Gastrocnemius medialis (tissue), 4 donors: ENCODE measurements around the gene C4orf50. TPM values are rescaled to one million over a fixed set of nuclear protein-coding genes. Genes with fewer than 3 reads are reported as not detected.

Experiments used
- ATAC-seq, 2 donors: fragments of 150-250 bp; one replicate each; pipeline ENCODE4 v1.9.1; 2016
- DNase-seq, 2 donors: peaks; one replicate each; pipeline ENCODE4 v3.0.0-alpha.2; 2019
- H3K27ac ChIP-seq, 4 donors: fragments of 200-600 bp; sonication (generic); 1 replicate in 1 of 4; 2 replicates in 3 of 4; pipeline ENCODE4 v1.5.1; 2016 to 2018; ENCODE audit warnings: mild to moderate bottlenecking in 2 of 4, moderate library complexity in 1 of 4
- H3K27me3 ChIP-seq, 3 donors: fragments of 200-600 bp; sonication (generic) in 2 of 3; 1 replicate in 1 of 3; 2 replicates in 2 of 3; pipeline versions ENCODE4 v1.5.1 to v1.6.0; 2016 to 2019; ENCODE audit warnings: mild to moderate bottlenecking in 1 of 3, moderate library complexity in 1 of 3
- H3K36me3 ChIP-seq, 2 donors: fragments of 200-600 bp; sonication (generic) in 1 of 2; one replicate each; pipeline ENCODE4 v1.5.1; 2017 to 2018
- H3K4me1 ChIP-seq, 2 donors: fragments of 200-600 bp; sonication (generic) in 1 of 2; one replicate each; pipeline ENCODE4 v1.5.1; 2016 to 2017; ENCODE audit warnings: mild to moderate bottlenecking in 2 of 2
- H3K4me3 ChIP-seq, 4 donors: fragments of 200-600 bp; sonication (generic) in 3 of 4; 1 replicate in 1 of 4; 2 replicates in 3 of 4; pipeline ENCODE4 v1.5.1; 2016 to 2019; ENCODE audit warnings: mild to moderate bottlenecking in 2 of 4
- H3K9me3 ChIP-seq, 3 donors: fragments of 200-600 bp; sonication (generic) in 2 of 3; 1 replicate in 1 of 3; 2 replicates in 2 of 3; pipeline ENCODE4 v1.5.1; 2016 to 2019
- POLR2A ChIP-seq, 2 donors: fragments of 450-650 bp; IDR thresholded peaks; one replicate each; pipeline ENCODE4 v1.6.1; 2017; ENCODE audit warnings: antibody characterized with exemption in 2 of 2, mild to moderate bottlenecking in 2 of 2, moderate library complexity in 2 of 2
- in situ Hi-C, 4 donors: fragments of 200-750 bp; cut with MboI; loops; one replicate each; pipeline versions ENCODE4 v1.15.0 to v1.8.0; 2017; ENCODE audit warnings: low sequenced_read_pairs in 4 of 4
- intact Hi-C: fragments of 100-400 bp; cut with DNase I; formaldehyde crosslinking; loops from one replicate; pipeline ENCODE4 v1.15.1; 2023; ENCODE audit warnings: low total_unique reads
- total RNA-seq, 4 donors: library from RNA; depleted of rRNA; stranded (reverse); fragments of >200 nt; gene quantifications; one replicate each; pipeline versions ENCODE4 v1.1.0 to v1.2.3, GENCODE V29; 2016
- TF ChIP-seq, protein P1 (sequence below), 5 experiments: fragments of 450-650 bp in 3 of 5; fragments of 200-600 bp in 2 of 5; sonication (generic) in 2 of 5; IDR thresholded peaks in 4 of 5; conservative IDR thresholded peaks in 1 of 5; 1 replicate in 4 of 5; 2 replicates in 1 of 5; pipeline ENCODE4 v1.5.1; 2016 to 2019; ENCODE audit warnings: antibody characterized with exemption in 5 of 5, mild to moderate bottlenecking in 3 of 5, moderate library complexity in 3 of 5

C4orf50 gene
- total RNA-seq, 4 donors from 2014 or later: 0.03 TPM; not detected in 3

DNA sequence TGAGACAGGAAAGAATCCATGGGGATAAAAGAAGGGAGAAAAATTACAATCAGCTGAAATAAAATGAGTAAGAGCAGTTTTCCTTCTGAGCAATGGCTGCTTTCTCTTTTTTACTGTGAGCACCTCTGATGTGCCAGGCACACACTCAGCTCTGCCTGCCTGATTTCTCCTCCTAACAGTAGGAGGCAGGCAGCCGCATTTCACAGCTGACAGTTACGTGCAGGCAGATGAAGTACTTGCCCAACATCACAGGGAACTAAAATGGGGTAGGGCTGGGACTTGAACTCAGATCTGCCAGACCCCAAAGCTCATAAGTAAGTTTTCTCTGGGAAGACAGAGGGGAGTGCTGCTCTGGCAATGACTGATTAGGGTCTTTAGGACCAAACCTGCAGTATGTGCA lies 54.6 kb downstream of the C4orf50 start:
- DNase-seq (no peak), ATAC-seq (no peak)
- Histone ChIP-seq H3K9me3 (no peaks in the 10 kb centered on the region), H3K4me1 (no peaks in the 10 kb centered on the region), H3K27me3 (peaks cover 0 to 2% (median 0%) of the 10 kb centered on the region in 3 donors), H3K4me3 (no peak overlapping the region), H3K27ac (no peak overlapping the region), H3K36me3 (no peaks in the 10 kb centered on the region)
- in situ Hi-C loops: no loop called here
- TF ChIP-seq, protein P1, sequence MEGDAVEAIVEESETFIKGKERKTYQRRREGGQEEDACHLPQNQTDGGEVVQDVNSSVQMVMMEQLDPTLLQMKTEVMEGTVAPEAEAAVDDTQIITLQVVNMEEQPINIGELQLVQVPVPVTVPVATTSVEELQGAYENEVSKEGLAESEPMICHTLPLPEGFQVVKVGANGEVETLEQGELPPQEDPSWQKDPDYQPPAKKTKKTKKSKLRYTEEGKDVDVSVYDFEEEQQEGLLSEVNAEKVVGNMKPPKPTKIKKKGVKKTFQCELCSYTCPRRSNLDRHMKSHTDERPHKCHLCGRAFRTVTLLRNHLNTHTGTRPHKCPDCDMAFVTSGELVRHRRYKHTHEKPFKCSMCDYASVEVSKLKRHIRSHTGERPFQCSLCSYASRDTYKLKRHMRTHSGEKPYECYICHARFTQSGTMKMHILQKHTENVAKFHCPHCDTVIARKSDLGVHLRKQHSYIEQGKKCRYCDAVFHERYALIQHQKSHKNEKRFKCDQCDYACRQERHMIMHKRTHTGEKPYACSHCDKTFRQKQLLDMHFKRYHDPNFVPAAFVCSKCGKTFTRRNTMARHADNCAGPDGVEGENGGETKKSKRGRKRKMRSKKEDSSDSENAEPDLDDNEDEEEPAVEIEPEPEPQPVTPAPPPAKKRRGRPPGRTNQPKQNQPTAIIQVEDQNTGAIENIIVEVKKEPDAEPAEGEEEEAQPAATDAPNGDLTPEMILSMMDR (IDR thresholded peaks at IDR 0.05 in 4 of 5, conservative IDR thresholded peaks at IDR 0.05 in 1 of 5): no peak
- no peak for TF ChIP-seq POLR2A (IDR thresholded peaks at IDR 0.05)
- intact Hi-C loops: no loop called here

DNA sequence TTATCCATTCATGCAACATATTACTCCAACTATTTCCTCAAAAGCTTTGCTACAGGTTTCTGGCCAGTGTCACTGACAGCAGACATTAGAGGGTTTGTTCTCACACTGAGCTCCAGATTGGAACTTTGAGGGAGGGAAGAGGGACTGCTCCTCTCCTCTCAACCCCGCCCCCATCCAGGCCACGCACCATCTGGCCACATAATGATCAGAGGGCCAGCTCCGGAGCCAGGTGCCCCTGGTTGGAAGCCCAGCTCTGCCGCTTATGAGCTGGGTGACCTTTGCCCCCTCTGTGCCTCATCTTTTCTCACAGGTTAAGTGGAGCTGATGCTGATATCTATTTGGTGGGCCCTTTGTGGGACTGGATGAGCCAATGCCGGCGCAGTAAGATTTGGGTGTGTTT lies 55.8 kb downstream of the C4orf50 start:
- Histone ChIP-seq H3K36me3 (no peaks in the 10 kb centered on the region), H3K9me3 (no peaks in the 10 kb centered on the region), H3K27ac (no peak overlapping the region), H3K4me1 (no peaks in the 10 kb centered on the region), H3K27me3 (peaks cover 0 to 2% (median 0%) of the 10 kb centered on the region in 3 donors), H3K4me3 (no peak overlapping the region)
- DNase-seq (no peak), ATAC-seq (no peak)
- intact Hi-C loops (no loop called here), in situ Hi-C loops (no loop called here)
- no peak for TF ChIP-seq POLR2A (IDR thresholded peaks at IDR 0.05)
- TF ChIP-seq, protein P1 (IDR thresholded peaks at IDR 0.05 in 4 of 5, conservative IDR thresholded peaks at IDR 0.05 in 1 of 5): no peak

GRCh38 chr4:5960252-5960880 lies 57.9 kb downstream of the C4orf50 start:
- ATAC-seq (no peak), DNase-seq (no peak)
- Histone ChIP-seq H3K4me3 (no peak overlapping the region), H3K27ac (no peak overlapping the region), H3K9me3 (no peaks in the 10 kb centered on the region), H3K4me1 (no peaks in the 10 kb centered on the region), H3K36me3 (no peaks in the 10 kb centered on the region), H3K27me3 (peaks cover 0 to 2% (median 0%) of the 10 kb centered on the region in 3 donors)
- TF ChIP-seq, protein P1 (IDR thresholded peaks at IDR 0.05 in 4 of 5, conservative IDR thresholded peaks at IDR 0.05 in 1 of 5): no peak
- no peak for TF ChIP-seq POLR2A (IDR thresholded peaks at IDR 0.05)
- in situ Hi-C loops: no loop called here
- intact Hi-C loops: no loop called here

DNA sequence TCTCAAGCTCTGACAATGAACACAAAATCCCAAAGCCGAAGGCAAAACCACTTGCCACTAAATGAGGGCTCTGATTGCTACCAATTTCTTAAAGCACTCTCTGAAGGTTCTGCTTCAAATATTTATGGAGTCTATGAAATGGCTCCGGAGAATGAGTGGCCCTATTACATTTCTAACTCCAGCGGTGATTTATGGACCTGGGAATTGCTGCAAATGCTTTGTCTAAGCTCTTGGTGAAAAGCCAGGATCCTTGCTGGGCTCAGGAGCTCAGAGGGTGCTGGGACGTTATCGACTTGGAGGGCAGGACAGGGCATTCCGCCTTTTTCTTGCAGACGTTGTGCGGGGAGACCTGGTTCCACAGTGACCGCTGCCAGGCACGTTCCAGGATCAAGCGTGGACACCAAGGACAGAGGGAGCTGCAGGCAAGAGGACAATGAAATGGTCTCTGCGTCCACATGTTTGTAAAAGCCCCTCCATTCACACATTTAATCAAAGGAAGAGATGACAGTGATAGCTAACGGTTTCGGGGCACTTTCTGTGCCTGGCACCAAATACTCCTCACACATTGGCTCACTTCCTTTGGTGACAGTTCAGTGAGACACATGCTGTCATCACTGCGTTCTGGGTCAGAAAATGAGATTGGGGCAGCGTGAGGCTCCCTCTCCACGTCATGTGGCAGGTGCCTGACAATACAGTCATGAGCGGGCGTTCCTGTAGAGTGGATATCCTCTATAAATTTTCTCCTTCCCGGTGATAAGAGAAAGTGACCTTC lies 58.8 kb downstream of the C4orf50 start:
- no peak for DNase-seq
- in situ Hi-C loops: no loop called here
- Histone ChIP-seq H3K27ac (no peak overlapping the region), H3K4me3 (no peak overlapping the region), H3K9me3 (no peaks in the 10 kb centered on the region), H3K27me3 (peaks cover 0 to 2% (median 0%) of the 10 kb centered on the region in 3 donors), H3K4me1 (no peaks in the 10 kb centered on the region), H3K36me3 (no peaks in the 10 kb centered on the region)
- ATAC-seq: no peak
- no peak for TF ChIP-seq POLR2A (IDR thresholded peaks at IDR 0.05)
- TF ChIP-seq, protein P1 (IDR thresholded peaks at IDR 0.05 in 4 of 5, conservative IDR thresholded peaks at IDR 0.05 in 1 of 5): no peak
- intact Hi-C loops: no loop called here
